PFSK-1 (cell line): ENCODE measurements around the gene PPP1R14B.

Source experiments
- FOXP2 ChIP-seq: optimal IDR thresholded peaks from 2 replicates; pipeline ENCODE3; 2011; ENCODE audit warnings: borderline replicate concordance, control low read depth, inconsistent platforms; ENCODE audit not compliant: insufficient read depth; ENCODE audit errors: extremely low read length, extremely low read depth
- POLR2AphosphoS5 ChIP-seq: IDR thresholded peaks from 2 replicates; pipeline ENCODE4 v1.6.1; 2012; ENCODE audit warnings: low read depth, mild to moderate bottlenecking, control low read depth, low read length, moderate library complexity
- TF ChIP-seq, protein P1 (sequence below), 2 experiments: IDR thresholded peaks; 2 replicates each; pipeline versions ENCODE4 v1.6.1 to v1.8.0; 2011 to 2012; ENCODE audit warnings: low read depth in 2 of 2, low read length in 2 of 2, control low read depth in 1 of 2, inconsistent platforms in 1 of 2, mild to moderate bottlenecking in 1 of 2, moderate library complexity in 1 of 2; ENCODE audit not compliant: insufficient read depth in 1 of 2

DNA sequence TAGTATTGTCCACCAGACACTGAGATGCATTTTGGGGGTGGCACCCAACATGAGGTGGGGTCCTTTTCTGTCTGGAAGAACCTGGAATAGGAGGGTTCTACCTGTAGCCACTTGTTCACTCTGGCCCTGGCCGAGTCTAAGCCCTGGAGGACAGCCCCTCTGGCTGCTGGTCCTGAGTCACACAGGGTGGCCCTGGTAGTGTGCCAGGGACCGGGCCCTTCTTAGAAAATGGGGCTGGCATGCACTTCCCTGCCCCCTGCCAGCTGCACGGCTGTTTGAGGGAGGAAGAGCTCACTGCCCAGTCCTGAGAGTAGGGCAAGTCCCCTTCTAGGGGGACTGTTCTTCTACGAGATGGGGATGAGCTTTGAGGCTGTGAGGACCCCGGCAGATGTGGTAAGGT, 6.7 kb upstream of the PPP1R14B start:
- TF ChIP-seq FOXP2 = no peak
- no peak for TF ChIP-seq POLR2AphosphoS5
- TF ChIP-seq, protein P1, sequence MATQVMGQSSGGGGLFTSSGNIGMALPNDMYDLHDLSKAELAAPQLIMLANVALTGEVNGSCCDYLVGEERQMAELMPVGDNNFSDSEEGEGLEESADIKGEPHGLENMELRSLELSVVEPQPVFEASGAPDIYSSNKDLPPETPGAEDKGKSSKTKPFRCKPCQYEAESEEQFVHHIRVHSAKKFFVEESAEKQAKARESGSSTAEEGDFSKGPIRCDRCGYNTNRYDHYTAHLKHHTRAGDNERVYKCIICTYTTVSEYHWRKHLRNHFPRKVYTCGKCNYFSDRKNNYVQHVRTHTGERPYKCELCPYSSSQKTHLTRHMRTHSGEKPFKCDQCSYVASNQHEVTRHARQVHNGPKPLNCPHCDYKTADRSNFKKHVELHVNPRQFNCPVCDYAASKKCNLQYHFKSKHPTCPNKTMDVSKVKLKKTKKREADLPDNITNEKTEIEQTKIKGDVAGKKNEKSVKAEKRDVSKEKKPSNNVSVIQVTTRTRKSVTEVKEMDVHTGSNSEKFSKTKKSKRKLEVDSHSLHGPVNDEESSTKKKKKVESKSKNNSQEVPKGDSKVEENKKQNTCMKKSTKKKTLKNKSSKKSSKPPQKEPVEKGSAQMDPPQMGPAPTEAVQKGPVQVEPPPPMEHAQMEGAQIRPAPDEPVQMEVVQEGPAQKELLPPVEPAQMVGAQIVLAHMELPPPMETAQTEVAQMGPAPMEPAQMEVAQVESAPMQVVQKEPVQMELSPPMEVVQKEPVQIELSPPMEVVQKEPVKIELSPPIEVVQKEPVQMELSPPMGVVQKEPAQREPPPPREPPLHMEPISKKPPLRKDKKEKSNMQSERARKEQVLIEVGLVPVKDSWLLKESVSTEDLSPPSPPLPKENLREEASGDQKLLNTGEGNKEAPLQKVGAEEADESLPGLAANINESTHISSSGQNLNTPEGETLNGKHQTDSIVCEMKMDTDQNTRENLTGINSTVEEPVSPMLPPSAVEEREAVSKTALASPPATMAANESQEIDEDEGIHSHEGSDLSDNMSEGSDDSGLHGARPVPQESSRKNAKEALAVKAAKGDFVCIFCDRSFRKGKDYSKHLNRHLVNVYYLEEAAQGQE (IDR thresholded peaks at IDR 0.05; ENCODE audit: insufficient read depth in 1 of 2, low read depth in 2 of 2, low read length in 2 of 2) = no peak
